ENCODE data around the gene ACTL10. TPM values are rescaled to one million over a fixed set of nuclear protein-coding genes. Genes with fewer than 3 reads are reported as not detected.

Gene ACTL10
- total and polyA plus RNA-seq, 2 of the 13 experiments (the other 11 are each of a cell fraction or from before 2014, with no cell fraction given): not detected

- TF ChIP-seq, protein P1, sequence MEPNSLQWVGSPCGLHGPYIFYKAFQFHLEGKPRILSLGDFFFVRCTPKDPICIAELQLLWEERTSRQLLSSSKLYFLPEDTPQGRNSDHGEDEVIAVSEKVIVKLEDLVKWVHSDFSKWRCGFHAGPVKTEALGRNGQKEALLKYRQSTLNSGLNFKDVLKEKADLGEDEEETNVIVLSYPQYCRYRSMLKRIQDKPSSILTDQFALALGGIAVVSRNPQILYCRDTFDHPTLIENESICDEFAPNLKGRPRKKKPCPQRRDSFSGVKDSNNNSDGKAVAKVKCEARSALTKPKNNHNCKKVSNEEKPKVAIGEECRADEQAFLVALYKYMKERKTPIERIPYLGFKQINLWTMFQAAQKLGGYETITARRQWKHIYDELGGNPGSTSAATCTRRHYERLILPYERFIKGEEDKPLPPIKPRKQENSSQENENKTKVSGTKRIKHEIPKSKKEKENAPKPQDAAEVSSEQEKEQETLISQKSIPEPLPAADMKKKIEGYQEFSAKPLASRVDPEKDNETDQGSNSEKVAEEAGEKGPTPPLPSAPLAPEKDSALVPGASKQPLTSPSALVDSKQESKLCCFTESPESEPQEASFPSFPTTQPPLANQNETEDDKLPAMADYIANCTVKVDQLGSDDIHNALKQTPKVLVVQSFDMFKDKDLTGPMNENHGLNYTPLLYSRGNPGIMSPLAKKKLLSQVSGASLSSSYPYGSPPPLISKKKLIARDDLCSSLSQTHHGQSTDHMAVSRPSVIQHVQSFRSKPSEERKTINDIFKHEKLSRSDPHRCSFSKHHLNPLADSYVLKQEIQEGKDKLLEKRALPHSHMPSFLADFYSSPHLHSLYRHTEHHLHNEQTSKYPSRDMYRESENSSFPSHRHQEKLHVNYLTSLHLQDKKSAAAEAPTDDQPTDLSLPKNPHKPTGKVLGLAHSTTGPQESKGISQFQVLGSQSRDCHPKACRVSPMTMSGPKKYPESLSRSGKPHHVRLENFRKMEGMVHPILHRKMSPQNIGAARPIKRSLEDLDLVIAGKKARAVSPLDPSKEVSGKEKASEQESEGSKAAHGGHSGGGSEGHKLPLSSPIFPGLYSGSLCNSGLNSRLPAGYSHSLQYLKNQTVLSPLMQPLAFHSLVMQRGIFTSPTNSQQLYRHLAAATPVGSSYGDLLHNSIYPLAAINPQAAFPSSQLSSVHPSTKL (CRISPR knock-in tag; IDR thresholded peaks at IDR 0.05): no peak
- TF ChIP-seq ZBTB33 (CRISPR knock-in tag; IDR thresholded peaks at IDR 0.05) (no peak; the same call in 1 of the 2 replicates), ZNF709 (CRISPR knock-in tag; IDR thresholded peaks at IDR 0.05) (0 out of 2 replicates have a peak, but pooled peaks have one; percentile 23), TSC22D2 (CRISPR knock-in tag; IDR thresholded peaks at IDR 0.05; ENCODE audit: borderline replicate concordance) (no peak), ZFX (CRISPR knock-in tag; IDR thresholded peaks at IDR 0.05; ENCODE audit: low read depth) (peak; percentile 49; the same call in 1 of the 2 replicates), REPIN1 (CRISPR knock-in tag; IDR thresholded peaks at IDR 0.05; ENCODE audit: borderline replicate concordance, low read depth) (no peak), ZSCAN30 (CRISPR knock-in tag; IDR thresholded peaks at IDR 0.05) (no peak), ZNF761 (CRISPR knock-in tag; conservative IDR thresholded peaks at IDR 0.05) (no peak), ZNF614 (CRISPR knock-in tag; IDR thresholded peaks at IDR 0.05; ENCODE audit: borderline replicate concordance) (peak; percentile 24; the same call in 1 of the 2 replicates), NFE2 (CRISPR knock-in tag; IDR thresholded peaks at IDR 0.05) (peak; percentile 34; the same call in 1 of the 2 replicates), BHLHE40 (IDR thresholded peaks at IDR 0.05; ENCODE audit: low read length) (no peak), MTF2 (CRISPR knock-in tag; IDR thresholded peaks at IDR 0.05; ENCODE audit: borderline replicate concordance) (no peak; the same call in 1 of the 2 replicates), ZNF841 (CRISPR knock-in tag; IDR thresholded peaks at IDR 0.05; ENCODE audit: borderline replicate concordance) (no peak)
- TF ChIP-seq, protein P2, sequence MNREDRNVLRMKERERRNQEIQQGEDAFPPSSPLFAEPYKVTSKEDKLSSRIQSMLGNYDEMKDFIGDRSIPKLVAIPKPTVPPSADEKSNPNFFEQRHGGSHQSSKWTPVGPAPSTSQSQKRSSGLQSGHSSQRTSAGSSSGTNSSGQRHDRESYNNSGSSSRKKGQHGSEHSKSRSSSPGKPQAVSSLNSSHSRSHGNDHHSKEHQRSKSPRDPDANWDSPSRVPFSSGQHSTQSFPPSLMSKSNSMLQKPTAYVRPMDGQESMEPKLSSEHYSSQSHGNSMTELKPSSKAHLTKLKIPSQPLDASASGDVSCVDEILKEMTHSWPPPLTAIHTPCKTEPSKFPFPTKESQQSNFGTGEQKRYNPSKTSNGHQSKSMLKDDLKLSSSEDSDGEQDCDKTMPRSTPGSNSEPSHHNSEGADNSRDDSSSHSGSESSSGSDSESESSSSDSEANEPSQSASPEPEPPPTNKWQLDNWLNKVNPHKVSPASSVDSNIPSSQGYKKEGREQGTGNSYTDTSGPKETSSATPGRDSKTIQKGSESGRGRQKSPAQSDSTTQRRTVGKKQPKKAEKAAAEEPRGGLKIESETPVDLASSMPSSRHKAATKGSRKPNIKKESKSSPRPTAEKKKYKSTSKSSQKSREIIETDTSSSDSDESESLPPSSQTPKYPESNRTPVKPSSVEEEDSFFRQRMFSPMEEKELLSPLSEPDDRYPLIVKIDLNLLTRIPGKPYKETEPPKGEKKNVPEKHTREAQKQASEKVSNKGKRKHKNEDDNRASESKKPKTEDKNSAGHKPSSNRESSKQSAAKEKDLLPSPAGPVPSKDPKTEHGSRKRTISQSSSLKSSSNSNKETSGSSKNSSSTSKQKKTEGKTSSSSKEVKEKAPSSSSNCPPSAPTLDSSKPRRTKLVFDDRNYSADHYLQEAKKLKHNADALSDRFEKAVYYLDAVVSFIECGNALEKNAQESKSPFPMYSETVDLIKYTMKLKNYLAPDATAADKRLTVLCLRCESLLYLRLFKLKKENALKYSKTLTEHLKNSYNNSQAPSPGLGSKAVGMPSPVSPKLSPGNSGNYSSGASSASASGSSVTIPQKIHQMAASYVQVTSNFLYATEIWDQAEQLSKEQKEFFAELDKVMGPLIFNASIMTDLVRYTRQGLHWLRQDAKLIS (CRISPR knock-in tag; IDR thresholded peaks at IDR 0.05): no peak
- TF ChIP-seq, protein P3, sequence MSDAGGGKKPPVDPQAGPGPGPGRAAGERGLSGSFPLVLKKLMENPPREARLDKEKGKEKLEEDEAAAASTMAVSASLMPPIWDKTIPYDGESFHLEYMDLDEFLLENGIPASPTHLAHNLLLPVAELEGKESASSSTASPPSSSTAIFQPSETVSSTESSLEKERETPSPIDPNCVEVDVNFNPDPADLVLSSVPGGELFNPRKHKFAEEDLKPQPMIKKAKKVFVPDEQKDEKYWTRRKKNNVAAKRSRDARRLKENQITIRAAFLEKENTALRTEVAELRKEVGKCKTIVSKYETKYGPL (CRISPR knock-in tag; IDR thresholded peaks at IDR 0.05): no peak
- TF ChIP-seq, protein P4, sequence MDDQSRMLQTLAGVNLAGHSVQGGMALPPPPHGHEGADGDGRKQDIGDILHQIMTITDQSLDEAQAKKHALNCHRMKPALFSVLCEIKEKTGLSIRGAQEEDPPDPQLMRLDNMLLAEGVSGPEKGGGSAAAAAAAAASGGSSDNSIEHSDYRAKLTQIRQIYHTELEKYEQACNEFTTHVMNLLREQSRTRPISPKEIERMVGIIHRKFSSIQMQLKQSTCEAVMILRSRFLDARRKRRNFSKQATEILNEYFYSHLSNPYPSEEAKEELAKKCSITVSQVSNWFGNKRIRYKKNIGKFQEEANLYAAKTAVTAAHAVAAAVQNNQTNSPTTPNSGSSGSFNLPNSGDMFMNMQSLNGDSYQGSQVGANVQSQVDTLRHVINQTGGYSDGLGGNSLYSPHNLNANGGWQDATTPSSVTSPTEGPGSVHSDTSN (CRISPR knock-in tag; IDR thresholded peaks at IDR 0.05; ENCODE audit: borderline replicate concordance): no peak
These were observed 6.9 kb downstream of the ACTL10 start (continued) for GRCh38 chr20:33673410-33674293.
